Choroid plexus epithelial cell (primary cell): ENCODE data around the gene ISG20.
A peak's percentile ranks its signal among the peaks of the same experiment; 100 is the strongest.

ENCODE experiments used
- DNase-seq: peaks from one replicate; pipeline ENCODE4 v3.0.0-alpha.2; 2010; ENCODE audit warnings: low read depth
- H3K4me3 ChIP-seq: 2 replicates; pipeline ENCODE4 v1.5.1; 2011; ENCODE audit warnings: low read depth, mild to moderate bottlenecking, control low read depth, low read length, moderate library complexity
- TF ChIP-seq, protein P1 (sequence below): conservative IDR thresholded peaks from 2 replicates; pipeline ENCODE4 v1.5.1; 2011; ENCODE audit warnings: low read depth, mild to moderate bottlenecking, control low read depth, inconsistent platforms, low read length, moderate library complexity

The ISG20 gene

DNA sequence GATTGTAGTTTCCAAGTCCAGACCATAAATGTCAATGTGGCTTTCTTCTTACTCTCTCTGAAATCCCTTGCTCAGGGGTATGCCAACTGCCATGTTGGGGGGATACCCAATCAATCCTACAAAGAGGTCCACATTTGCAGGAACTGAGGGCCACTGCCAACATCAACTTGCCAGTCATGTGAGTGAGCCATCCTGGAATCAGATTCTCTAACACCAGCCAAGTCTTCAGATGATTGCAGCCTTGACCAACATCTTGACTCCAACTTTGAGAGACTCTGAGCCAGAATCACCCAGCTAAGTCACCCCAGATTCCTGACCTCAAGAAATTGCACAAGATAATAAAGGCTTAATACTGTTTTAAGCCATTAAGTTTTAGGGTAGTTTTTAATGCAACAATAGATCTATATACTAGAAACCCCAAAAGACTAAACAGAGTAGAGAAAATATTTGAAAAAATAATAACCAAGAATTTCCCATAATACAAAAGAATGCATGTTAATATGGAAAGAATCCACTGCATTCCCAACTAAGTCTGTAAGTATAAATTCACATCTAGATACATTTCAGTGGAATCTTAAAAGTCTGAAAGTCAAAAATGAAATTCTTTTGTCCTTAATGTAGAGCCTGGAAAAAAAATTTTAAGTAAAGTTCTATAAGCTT, 22.4 kb downstream of the ISG20 start:
- TF ChIP-seq, protein P1, sequence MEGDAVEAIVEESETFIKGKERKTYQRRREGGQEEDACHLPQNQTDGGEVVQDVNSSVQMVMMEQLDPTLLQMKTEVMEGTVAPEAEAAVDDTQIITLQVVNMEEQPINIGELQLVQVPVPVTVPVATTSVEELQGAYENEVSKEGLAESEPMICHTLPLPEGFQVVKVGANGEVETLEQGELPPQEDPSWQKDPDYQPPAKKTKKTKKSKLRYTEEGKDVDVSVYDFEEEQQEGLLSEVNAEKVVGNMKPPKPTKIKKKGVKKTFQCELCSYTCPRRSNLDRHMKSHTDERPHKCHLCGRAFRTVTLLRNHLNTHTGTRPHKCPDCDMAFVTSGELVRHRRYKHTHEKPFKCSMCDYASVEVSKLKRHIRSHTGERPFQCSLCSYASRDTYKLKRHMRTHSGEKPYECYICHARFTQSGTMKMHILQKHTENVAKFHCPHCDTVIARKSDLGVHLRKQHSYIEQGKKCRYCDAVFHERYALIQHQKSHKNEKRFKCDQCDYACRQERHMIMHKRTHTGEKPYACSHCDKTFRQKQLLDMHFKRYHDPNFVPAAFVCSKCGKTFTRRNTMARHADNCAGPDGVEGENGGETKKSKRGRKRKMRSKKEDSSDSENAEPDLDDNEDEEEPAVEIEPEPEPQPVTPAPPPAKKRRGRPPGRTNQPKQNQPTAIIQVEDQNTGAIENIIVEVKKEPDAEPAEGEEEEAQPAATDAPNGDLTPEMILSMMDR = no peak
- H3K4me3 ChIP-seq = no peak overlapping the region
- DNase-seq = no peak

DNA sequence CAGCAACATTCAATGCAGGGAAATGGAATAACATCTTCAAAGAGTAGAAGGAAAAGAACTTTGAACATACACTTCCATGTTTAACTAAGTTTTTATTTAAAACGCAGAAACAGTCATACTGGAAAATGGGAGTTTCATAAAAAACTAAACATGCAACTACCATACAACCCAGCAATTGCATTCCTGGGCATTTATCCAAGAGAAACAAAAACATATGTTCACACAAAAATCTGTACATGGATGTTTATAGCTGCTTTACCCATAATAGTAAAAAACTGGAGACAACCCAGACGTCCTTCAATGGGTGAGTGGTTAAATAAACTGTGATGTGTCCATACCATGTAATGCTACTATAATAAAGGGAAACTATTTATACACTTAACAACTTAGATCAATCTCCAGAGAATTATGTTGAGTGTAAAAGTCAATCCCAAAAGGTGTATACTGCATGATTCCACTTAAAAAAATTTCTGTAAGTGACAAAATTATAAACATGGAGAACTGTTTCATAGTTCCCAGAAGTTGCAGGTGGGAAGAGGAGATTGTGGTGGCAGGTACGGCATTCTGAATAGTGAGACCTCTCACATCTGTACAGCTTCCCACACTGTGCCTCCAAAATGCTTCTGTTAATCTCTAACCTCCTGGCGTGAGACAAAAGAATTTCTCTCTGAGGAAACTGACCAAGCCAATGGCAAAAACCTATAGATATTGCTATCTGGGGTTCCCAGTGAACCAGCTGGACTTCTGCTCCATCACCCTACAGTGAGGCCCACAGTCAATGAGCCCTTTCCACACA, 23.1 kb downstream of the ISG20 start:
- TF ChIP-seq, protein P1 = no peak
- no peak overlapping the region for H3K4me3 ChIP-seq
- DNase-seq = peak; percentile 33

DNA sequence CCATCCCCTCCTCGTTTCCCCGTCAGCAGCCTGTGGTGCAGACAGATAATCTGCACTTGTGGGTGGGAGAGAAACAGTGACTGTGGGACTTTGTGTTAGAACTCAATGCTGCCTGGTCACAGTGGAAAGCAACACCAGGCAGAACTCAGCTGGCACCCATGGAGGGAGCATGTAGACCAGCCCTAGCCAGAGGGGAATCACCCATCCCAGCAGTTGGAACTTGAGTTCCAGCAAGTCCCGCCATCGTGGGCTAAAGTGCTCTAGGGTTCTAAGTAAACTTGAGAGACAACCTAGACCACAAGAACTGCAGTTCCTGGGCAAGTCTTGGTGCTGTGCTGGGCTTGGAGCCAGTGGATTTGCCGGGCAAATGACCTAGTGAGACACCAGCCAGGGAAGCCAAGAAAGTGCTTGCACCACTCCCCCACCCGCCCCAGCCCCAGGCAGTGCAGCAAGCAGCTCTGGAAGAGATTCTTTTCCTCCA, 24.4 kb downstream of the ISG20 start:
- H3K4me3 ChIP-seq = no peak overlapping the region
- no peak for DNase-seq
- TF ChIP-seq, protein P1 = no peak

DNA sequence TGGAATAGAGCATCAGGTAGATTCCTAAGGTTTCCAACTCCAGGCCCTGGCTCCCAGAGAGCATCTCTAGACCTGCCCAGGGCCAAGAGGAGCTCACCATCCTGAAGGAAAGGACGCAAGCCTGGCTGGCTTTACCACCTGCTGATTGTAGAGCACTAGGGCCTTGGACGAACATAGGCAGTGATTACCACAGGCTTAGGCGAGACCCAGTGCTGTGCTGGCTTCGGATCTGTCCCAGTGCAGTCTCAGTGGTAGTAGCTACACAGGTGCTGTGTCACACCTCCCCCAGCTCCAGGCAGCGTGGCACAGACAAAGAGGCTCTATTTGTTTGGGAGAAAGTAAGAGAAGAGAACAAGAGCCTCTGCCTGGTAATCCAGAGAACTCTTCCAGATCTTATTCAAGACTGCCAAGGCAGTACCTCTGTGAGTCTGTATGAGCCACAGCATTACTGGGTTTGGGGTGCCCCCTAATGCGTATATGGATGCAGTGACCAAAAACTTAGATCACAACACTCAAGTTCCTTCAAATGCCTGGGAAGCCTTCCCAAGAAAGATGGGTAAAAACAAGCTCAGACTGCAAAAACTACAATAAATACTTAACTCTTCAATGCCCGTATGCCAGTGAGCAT, 25.4 kb downstream of the ISG20 start:
- DNase-seq = peak; percentile 28
- TF ChIP-seq, protein P1 = peak; percentile 24
- H3K4me3 ChIP-seq = no peak overlapping the region

DNA sequence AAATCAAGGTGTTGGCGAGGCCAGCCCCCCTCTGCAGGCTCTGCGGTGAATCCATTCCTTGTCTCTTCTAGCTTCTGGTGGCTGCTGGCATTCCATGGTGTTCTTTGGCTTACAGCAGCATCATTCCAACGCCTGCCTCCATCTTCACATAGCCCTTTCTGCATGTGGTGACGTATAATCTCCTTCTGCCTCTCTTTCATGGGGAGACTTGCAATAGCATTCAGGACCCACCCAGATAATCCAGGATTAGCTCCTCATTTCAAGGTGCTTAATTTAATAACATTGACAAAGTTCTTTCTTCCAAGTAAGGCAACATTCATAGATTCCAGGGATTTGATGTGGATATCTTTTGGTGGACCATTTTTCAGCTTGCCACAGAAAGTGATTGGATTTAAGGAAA, 35.8 kb downstream of the ISG20 start:
- TF ChIP-seq, protein P1 = no peak
- no peak overlapping the region for H3K4me3 ChIP-seq
- no peak for DNase-seq

DNA sequence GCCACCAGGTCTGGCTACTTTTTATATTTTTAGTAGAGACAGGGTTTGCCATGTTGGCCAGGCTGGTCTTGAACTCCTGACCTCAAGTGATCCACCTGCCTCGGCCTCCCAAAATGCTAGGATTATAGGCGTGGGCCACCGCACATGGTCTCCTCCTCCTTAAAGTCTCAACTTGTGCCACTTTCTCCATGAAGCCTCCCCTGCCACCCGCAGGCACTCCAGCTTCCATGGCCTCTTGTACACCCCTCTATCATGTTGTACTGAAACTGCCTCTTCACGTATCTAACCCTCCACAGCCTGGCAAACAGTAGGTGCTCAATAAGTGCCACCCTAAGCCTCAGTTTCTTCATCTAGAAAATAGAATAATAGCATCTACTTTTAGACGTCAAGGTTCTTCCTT, 39.9 kb downstream of the ISG20 start:
- H3K4me3 ChIP-seq = no peak overlapping the region
- TF ChIP-seq, protein P1 = no peak
- DNase-seq = no peak
